KMS-11 (cell line): ENCODE results near the gene ABCF3.

ENCODE experiments used
- H2AFZ ChIP-seq: fragments of 200-600 bp; sonication (generic); 2 replicates; pipeline ENCODE4 v1.6.1; 2016; ENCODE audit warnings: antibody characterized with exemption, mixed run types, low read depth
- H3K27ac ChIP-seq: fragments of 200-600 bp; sonication (generic); 2 replicates; pipeline ENCODE4 v1.6.1; 2016; ENCODE audit warnings: mild to moderate bottlenecking, mixed run types
- H3K27me3 ChIP-seq: fragments of 200-600 bp; sonication (generic); 2 replicates; pipeline ENCODE4 v1.6.1; 2017; ENCODE audit warnings: mild to moderate bottlenecking, low read depth, mixed run types, moderate library complexity; ENCODE audit not compliant: insufficient read depth
- H3K36me3 ChIP-seq: fragments of 200-600 bp; sonication (generic); 2 replicates; pipeline ENCODE4 v1.6.1; 2017; ENCODE audit warnings: mild to moderate bottlenecking, mixed run types; ENCODE audit not compliant: insufficient read depth
- H3K4me1 ChIP-seq: fragments of 200-600 bp; sonication (generic); 2 replicates; pipeline ENCODE4 v1.6.1; 2016; ENCODE audit warnings: mild to moderate bottlenecking, low read depth, mixed run types; ENCODE audit not compliant: poor library complexity, severe bottlenecking
- H3K4me2 ChIP-seq: fragments of 200-600 bp; sonication (generic); 2 replicates; pipeline ENCODE4 v1.7.0; 2016; ENCODE audit warnings: mild to moderate bottlenecking, mixed run types
- H3K4me3 ChIP-seq: fragments of 200-600 bp; sonication (generic); IDR thresholded peaks from 2 replicates; pipeline ENCODE4 v1.6.1; 2017; ENCODE audit warnings: low read depth, low read length, mixed read lengths; ENCODE audit not compliant: insufficient read depth
- H3K79me2 ChIP-seq: fragments of 200-600 bp; sonication (generic); 2 replicates; pipeline ENCODE4 v1.6.1; 2016; ENCODE audit warnings: low read depth, mixed run types; ENCODE audit not compliant: insufficient read depth
- H3K9ac ChIP-seq: fragments of 200-600 bp; sonication (generic); 2 replicates; pipeline ENCODE4 v1.6.1; 2016; ENCODE audit warnings: mild to moderate bottlenecking, mixed run types
- H4K20me1 ChIP-seq: fragments of 200-600 bp; sonication (generic); 2 replicates; pipeline ENCODE4 v1.6.1; 2016; ENCODE audit warnings: mild to moderate bottlenecking, mixed run types; ENCODE audit not compliant: insufficient read depth
- CTCF ChIP-seq: fragments of 200-600 bp; sonication (generic); conservative IDR thresholded peaks from 2 replicates; pipeline ENCODE4 v1.6.1; 2017; ENCODE audit warnings: low read depth, mild to moderate bottlenecking, antibody characterized with exemption, low read length, moderate library complexity, mixed read lengths

Gene ABCF3

GRCh38 chr3:184144505-184144904 lies 41.5 kb upstream of the ABCF3 start:
- H3K9ac ChIP-seq = no peak overlapping the region
- no peaks in the 10 kb centered on the region for H4K20me1 ChIP-seq
- peaks cover 14% of the 10 kb centered on the region; the same call in 1 of the 2 replicates for H3K36me3 ChIP-seq
- TF ChIP-seq CTCF = no peak
- H3K27ac ChIP-seq = no peak overlapping the region
- H3K4me1 ChIP-seq = no peaks in the 10 kb centered on the region
- H3K79me2 ChIP-seq = peaks cover 13% of the 10 kb centered on the region; the same call in 1 of the 2 replicates
- H2AFZ ChIP-seq = no peak overlapping the region
- no peaks in the 10 kb centered on the region for H3K27me3 ChIP-seq
- H3K4me3 ChIP-seq = no peak overlapping the region
- no peak overlapping the region for H3K4me2 ChIP-seq

GRCh38 chr3:184145111-184145524 lies 40.9 kb upstream of the ABCF3 start:
- Histone ChIP-seq H2AFZ (no peak overlapping the region), H3K36me3 (peaks cover 14% of the 10 kb centered on the region; the same call in 1 of the 2 replicates), H3K4me2 (no peak overlapping the region)

GRCh38 chr3:184145751-184146270 lies 40.2 kb upstream of the ABCF3 start:
- Histone ChIP-seq H3K4me2 (no peak overlapping the region), H4K20me1 (no peaks in the 10 kb centered on the region)
- TF ChIP-seq CTCF = no peak

More at GRCh38 chr3:184145111-184145524, 40.9 kb upstream of the ABCF3 start:
- Histone ChIP-seq H3K4me3 (no peak overlapping the region), H4K20me1 (no peaks in the 10 kb centered on the region), H3K4me1 (no peaks in the 10 kb centered on the region), H3K27ac (no peak overlapping the region), H3K79me2 (peaks cover 9% of the 10 kb centered on the region; the same call in 1 of the 2 replicates), H3K9ac (no peak overlapping the region), H3K27me3 (no peaks in the 10 kb centered on the region)
- TF ChIP-seq CTCF = peak; percentile 53; the same call in 1 of the 2 replicates

GRCh38 chr3:184148076-184148475 lies 37.9 kb upstream of the ABCF3 start:
- H2AFZ ChIP-seq = no peak overlapping the region
- no peaks in the 10 kb centered on the region for H4K20me1 ChIP-seq
- H3K27ac ChIP-seq = no peak overlapping the region
- H3K4me2 ChIP-seq = no peak overlapping the region
- H3K4me1 ChIP-seq = no peaks in the 10 kb centered on the region
- no peaks in the 10 kb centered on the region for H3K79me2 ChIP-seq
- no peak for TF ChIP-seq CTCF
- no peaks in the 10 kb centered on the region for H3K27me3 ChIP-seq
- no peak overlapping the region for H3K4me3 ChIP-seq
- no peak overlapping the region for H3K9ac ChIP-seq
- H3K36me3 ChIP-seq = peaks cover 14% of the 10 kb centered on the region; the same call in 1 of the 2 replicates

More at GRCh38 chr3:184145751-184146270, 40.2 kb upstream of the ABCF3 start:
- no peaks in the 10 kb centered on the region for H3K4me1 ChIP-seq
- no peak overlapping the region for H3K27ac ChIP-seq
- no peak overlapping the region for H3K4me3 ChIP-seq
- H2AFZ ChIP-seq = no peak overlapping the region
- H3K36me3 ChIP-seq = peaks cover 14% of the 10 kb centered on the region; the same call in 1 of the 2 replicates
- H3K79me2 ChIP-seq = 0 out of 2 replicates have a peak, but pooled peaks cover 7% of the 10 kb centered on the region
- H3K27me3 ChIP-seq = no peaks in the 10 kb centered on the region
- H3K9ac ChIP-seq = no peak overlapping the region
